ENCODE results near the gene MARCHF2.

The MARCHF2 gene

GRCh38 chr19:8482696-8483095 lies 69.6 kb downstream of the MARCHF2 start:
- no peak for DNase-seq

GRCh38 chr19:8483165-8483564 lies 70.1 kb downstream of the MARCHF2 start:
- no peak for DNase-seq

- DNase-seq: no peak
Measured at GRCh38 chr19:8484331-8484894, 71.3 kb downstream of the MARCHF2 start.

GRCh38 chr19:8485561-8486371 lies 72.7 kb downstream of the MARCHF2 start:
- no peak for DNase-seq

GRCh38 chr19:8486661-8487136 lies 73.6 kb downstream of the MARCHF2 start:
- no peak for DNase-seq

GRCh38 chr19:8487137-8487851 lies 74.2 kb downstream of the MARCHF2 start:
- DNase-seq: peak; percentile 30

GRCh38 chr19:8488365-8488764 lies 75.3 kb downstream of the MARCHF2 start:
- no peak for DNase-seq

Measured in effector CD4-positive, alpha-beta T cell (primary cell).